Sigmoid colon (tissue), 7 donors: ENCODE results near the gene TTLL13. TPM values are rescaled to one million over a fixed set of nuclear protein-coding genes. Genes with fewer than 3 reads are reported as not detected.

Experiments
- DNase-seq: peaks from one replicate; pipeline ENCODE4 v3.0.0-alpha.2; 2019
- H3K27ac ChIP-seq, 4 donors: fragments of 200-600 bp; sonication (generic); one replicate each; pipeline ENCODE4 v1.5.1; 2016 to 2019; ENCODE audit warnings: mild to moderate bottlenecking in 1 of 4
- H3K27me3 ChIP-seq, 3 donors: fragments of 200-600 bp; sonication (generic); one replicate each; pipeline ENCODE4 v1.5.1; 2019; ENCODE audit warnings: mild to moderate bottlenecking in 1 of 3
- H3K36me3 ChIP-seq, 4 donors: fragments of 200-600 bp; sonication (generic); one replicate each; pipeline ENCODE4 v1.5.1; 2016 to 2019
- H3K4me1 ChIP-seq, 4 donors: fragments of 200-600 bp; sonication (generic); one replicate each; pipeline ENCODE4 v1.5.1; 2017 to 2019
- H3K4me3 ChIP-seq, 4 donors: fragments of 200-600 bp; sonication (generic); one replicate each; pipeline ENCODE4 v1.5.1; 2017 to 2019; ENCODE audit warnings: mild to moderate bottlenecking in 2 of 4, moderate library complexity in 1 of 4
- H3K9me3 ChIP-seq, 4 donors: fragments of 200-600 bp in 3 of 4; sonication (generic) in 3 of 4; one replicate each; pipeline versions ENCODE4 v1.5.1 to v1.6.1; 2013 to 2019
- CTCF ChIP-seq, 4 experiments: fragments of 450-650 bp in 3 of 4; fragments of 200-600 bp in 1 of 4; IDR thresholded peaks; one replicate each; pipeline ENCODE4 v1.5.1; 2016 to 2019; ENCODE audit warnings: antibody characterized with exemption in 4 of 4, mild to moderate bottlenecking in 3 of 4, moderate library complexity in 2 of 4
- EP300 ChIP-seq, 4 donors: sonication (generic); formaldehyde crosslinking; IDR thresholded peaks; one replicate each; pipeline ENCODE4 v1.6.1; 2017; ENCODE audit warnings: antibody characterized with exemption in 4 of 4
- POLR2A ChIP-seq, 2 donors: fragments of 450-650 bp; IDR thresholded peaks; one replicate each; pipeline ENCODE4 v1.6.1; 2016; ENCODE audit warnings: antibody characterized with exemption in 2 of 2, mild to moderate bottlenecking in 2 of 2, moderate library complexity in 2 of 2
- POLR2AphosphoS5 ChIP-seq, 4 donors: sonication (generic); formaldehyde crosslinking; IDR thresholded peaks; one replicate each; pipeline ENCODE4 v1.6.1; 2017; ENCODE audit warnings: antibody characterized with exemption in 4 of 4
- WGBS, 2 donors: extraction: QIAGEN DNeasy Blood & Tissue Kit; methylation state at CpG; one replicate each; pipeline ENCODE4 v1.1.7; 2013; 5-methylcytosine and 5-hydroxymethylcytosine counted together
- intact Hi-C: fragments of 100-400 bp; cut with DNase I; formaldehyde crosslinking; loops from one replicate; pipeline ENCODE4 v1.15.1; 2023
- polyA plus RNA-seq, 3 donors: library from polyadenylated mRNA; stranded (reverse); fragments of 200-250 nt; gene quantifications; one replicate each; pipeline ENCODE4 v1.2.3, GENCODE V29; 2013
- total RNA-seq, 4 donors: library from RNA; depleted of rRNA; stranded (reverse); fragments of >200 nt; gene quantifications; one replicate each; pipeline ENCODE4 v1.1.0, GENCODE V29; 2016
- donor health status: healthy with polysubstance abuse.
- donor health status: Bipolar disorder and iron deficiency.
- donor health status: healthy.

The TTLL13 gene
- total and polyA plus RNA-seq, 7 donors: 0.25 TPM; not detected in 6

- intact Hi-C loops: no loop called here
- Histone ChIP-seq H3K4me3 (peak overlapping the region in 1 of 4 donors; percentile 2), H3K27ac (peak overlapping the region; percentile 52 to 71 (median 68)), H3K9me3 (no peaks in the 10 kb centered on the region), H3K4me1 (peaks cover 0 to 56% (median 45%) of the 10 kb centered on the region in 4 donors), H3K36me3 (peaks cover 0 to 29% (median 4%) of the 10 kb centered on the region in 4 donors), H3K27me3 (no peaks in the 10 kb centered on the region)
- 13 to 45% methylated on average over 13 of the region's 13 CpGs for WGBS, 2 donors
- TF ChIP-seq POLR2A (IDR thresholded peaks at IDR 0.05): peak in 1 of 2 donors; percentile 18
- no peak for TF ChIP-seq POLR2AphosphoS5 (IDR thresholded peaks at IDR 0.05)
- DNase-seq: no peak
These were observed 37.8 kb upstream of the TTLL13 start for GRCh38 chr15:90211440-90212143.

- DNase-seq: no peak
- intact Hi-C loops: no loop called here
- Histone ChIP-seq H3K36me3 (peaks cover 1 to 27% (median 5%) of the 10 kb centered on the region in 4 donors), H3K27me3 (no peaks in the 10 kb centered on the region), H3K4me1 (peaks cover 0 to 48% (median 45%) of the 10 kb centered on the region in 4 donors), H3K27ac (peak overlapping the region in 3 of 4 donors; percentile 68 to 71 (median 69)), H3K4me3 (no peak overlapping the region), H3K9me3 (no peaks in the 10 kb centered on the region)
- TF ChIP-seq EP300 (IDR thresholded peaks at IDR 0.05): no peak
- no peak for TF ChIP-seq CTCF (IDR thresholded peaks at IDR 0.05)
- TF ChIP-seq POLR2AphosphoS5 (IDR thresholded peaks at IDR 0.05): no peak
- no peak for TF ChIP-seq POLR2A (IDR thresholded peaks at IDR 0.05)
- 65 to 81% methylated on average over 35 of the region's 35 CpGs for WGBS, 2 donors
These were observed 36.9 kb upstream of the TTLL13 start for GRCh38 chr15:90212221-90213098.

- no peaks in the 10 kb centered on the region for H3K27me3 ChIP-seq
- WGBS, 2 donors: 23 to 66% methylated on average over 12 of the region's 12 CpGs
- H3K4me1 ChIP-seq: peaks cover 0 to 47% (median 45%) of the 10 kb centered on the region in 4 donors
- TF ChIP-seq POLR2A (IDR thresholded peaks at IDR 0.05) (no peak), CTCF (IDR thresholded peaks at IDR 0.05) (no peak), POLR2AphosphoS5 (IDR thresholded peaks at IDR 0.05) (no peak), EP300 (IDR thresholded peaks at IDR 0.05) (no peak)
- DNase-seq: no peak
- H3K36me3 ChIP-seq: peaks cover 4 to 33% (median 9%) of the 10 kb centered on the region in 4 donors
- H3K27ac ChIP-seq: peak overlapping the region; percentile 14 to 71 (median 68)
- intact Hi-C loops: no loop called here
- no peaks in the 10 kb centered on the region for H3K9me3 ChIP-seq
- no peak overlapping the region for H3K4me3 ChIP-seq
These were observed 36.1 kb upstream of the TTLL13 start for GRCh38 chr15:90213122-90213817.

- H3K9me3 ChIP-seq: no peaks in the 10 kb centered on the region
- peak overlapping the region; percentile 14 to 71 (median 68) for H3K27ac ChIP-seq
- H3K36me3 ChIP-seq: peaks cover 7 to 30% (median 12%) of the 10 kb centered on the region in 4 donors
- WGBS, 2 donors: 28 to 47% methylated on average over 11 of the region's 11 CpGs
- H3K4me1 ChIP-seq: peaks cover 0 to 47% (median 42%) of the 10 kb centered on the region in 4 donors
- no peak for DNase-seq
- no peak for TF ChIP-seq CTCF (IDR thresholded peaks at IDR 0.05)
- no peak for TF ChIP-seq EP300 (IDR thresholded peaks at IDR 0.05)
- no peak for TF ChIP-seq POLR2AphosphoS5 (IDR thresholded peaks at IDR 0.05)
- no peak for TF ChIP-seq POLR2A (IDR thresholded peaks at IDR 0.05)
- no peak overlapping the region for H3K4me3 ChIP-seq
- intact Hi-C loops: no loop called here
- no peaks in the 10 kb centered on the region for H3K27me3 ChIP-seq
These were observed 35.5 kb upstream of the TTLL13 start for GRCh38 chr15:90213818-90214204.
